KMS-11 (cell line): ENCODE results near the gene MYD88.

Source experiments
- H2AFZ ChIP-seq: fragments of 200-600 bp; sonication (generic); 2 replicates; pipeline ENCODE4 v1.6.1; 2016; ENCODE audit warnings: antibody characterized with exemption, mixed run types, low read depth
- H3K27ac ChIP-seq: fragments of 200-600 bp; sonication (generic); 2 replicates; pipeline ENCODE4 v1.6.1; 2016; ENCODE audit warnings: mild to moderate bottlenecking, mixed run types
- H3K27me3 ChIP-seq: fragments of 200-600 bp; sonication (generic); 2 replicates; pipeline ENCODE4 v1.6.1; 2017; ENCODE audit warnings: mild to moderate bottlenecking, low read depth, mixed run types, moderate library complexity; ENCODE audit not compliant: insufficient read depth
- H3K36me3 ChIP-seq: fragments of 200-600 bp; sonication (generic); 2 replicates; pipeline ENCODE4 v1.6.1; 2017; ENCODE audit warnings: mild to moderate bottlenecking, mixed run types; ENCODE audit not compliant: insufficient read depth
- H3K4me1 ChIP-seq: fragments of 200-600 bp; sonication (generic); 2 replicates; pipeline ENCODE4 v1.6.1; 2016; ENCODE audit warnings: mild to moderate bottlenecking, low read depth, mixed run types; ENCODE audit not compliant: poor library complexity, severe bottlenecking
- H3K4me2 ChIP-seq: fragments of 200-600 bp; sonication (generic); 2 replicates; pipeline ENCODE4 v1.7.0; 2016; ENCODE audit warnings: mild to moderate bottlenecking, mixed run types
- H3K4me3 ChIP-seq: fragments of 200-600 bp; sonication (generic); IDR thresholded peaks from 2 replicates; pipeline ENCODE4 v1.6.1; 2017; ENCODE audit warnings: low read depth, low read length, mixed read lengths; ENCODE audit not compliant: insufficient read depth
- H3K79me2 ChIP-seq: fragments of 200-600 bp; sonication (generic); 2 replicates; pipeline ENCODE4 v1.6.1; 2016; ENCODE audit warnings: low read depth, mixed run types; ENCODE audit not compliant: insufficient read depth
- H3K9ac ChIP-seq: fragments of 200-600 bp; sonication (generic); 2 replicates; pipeline ENCODE4 v1.6.1; 2016; ENCODE audit warnings: mild to moderate bottlenecking, mixed run types
- H4K20me1 ChIP-seq: fragments of 200-600 bp; sonication (generic); 2 replicates; pipeline ENCODE4 v1.6.1; 2016; ENCODE audit warnings: mild to moderate bottlenecking, mixed run types; ENCODE audit not compliant: insufficient read depth
- CTCF ChIP-seq: fragments of 200-600 bp; sonication (generic); conservative IDR thresholded peaks from 2 replicates; pipeline ENCODE4 v1.6.1; 2017; ENCODE audit warnings: low read depth, mild to moderate bottlenecking, antibody characterized with exemption, low read length, moderate library complexity, mixed read lengths

Gene MYD88

GRCh38 chr3:38114875-38115644, 23.4 kb upstream of the MYD88 start:
- H3K27me3 ChIP-seq: no peaks in the 10 kb centered on the region
- H3K27ac ChIP-seq: no peak overlapping the region
- no peak overlapping the region for H3K4me2 ChIP-seq
- no peaks in the 10 kb centered on the region for H3K36me3 ChIP-seq
- TF ChIP-seq CTCF: no peak
- no peaks in the 10 kb centered on the region for H3K79me2 ChIP-seq
- H3K4me1 ChIP-seq: no peaks in the 10 kb centered on the region
- H4K20me1 ChIP-seq: no peaks in the 10 kb centered on the region
- no peak overlapping the region for H3K4me3 ChIP-seq
- H2AFZ ChIP-seq: no peak overlapping the region
- no peak overlapping the region for H3K9ac ChIP-seq

- H4K20me1 ChIP-seq: no peaks in the 10 kb centered on the region
- no peak overlapping the region for H3K9ac ChIP-seq
- H3K4me3 ChIP-seq: no peak overlapping the region
- H3K4me2 ChIP-seq: no peak overlapping the region
- no peak overlapping the region for H3K27ac ChIP-seq
- no peak for TF ChIP-seq CTCF
- H3K79me2 ChIP-seq: no peaks in the 10 kb centered on the region
- no peak overlapping the region for H2AFZ ChIP-seq
- H3K27me3 ChIP-seq: no peaks in the 10 kb centered on the region
- no peaks in the 10 kb centered on the region for H3K4me1 ChIP-seq
- H3K36me3 ChIP-seq: no peaks in the 10 kb centered on the region
Measured at GRCh38 chr3:38115645-38116427, 22.6 kb upstream of the MYD88 start.

GRCh38 chr3:38116471-38117162, 21.8 kb upstream of the MYD88 start:
- Histone ChIP-seq H3K27ac (no peak overlapping the region), H3K4me2 (no peak overlapping the region), H2AFZ (no peak overlapping the region), H3K9ac (no peak overlapping the region), H3K4me1 (no peaks in the 10 kb centered on the region), H3K4me3 (no peak overlapping the region), H3K79me2 (no peaks in the 10 kb centered on the region), H3K27me3 (no peaks in the 10 kb centered on the region), H3K36me3 (no peaks in the 10 kb centered on the region), H4K20me1 (no peaks in the 10 kb centered on the region)
- no peak for TF ChIP-seq CTCF

- Histone ChIP-seq H3K9ac (no peak overlapping the region), H3K27ac (no peak overlapping the region), H4K20me1 (no peaks in the 10 kb centered on the region), H2AFZ (no peak overlapping the region), H3K4me2 (no peak overlapping the region), H3K79me2 (no peaks in the 10 kb centered on the region), H3K27me3 (no peaks in the 10 kb centered on the region), H3K36me3 (no peaks in the 10 kb centered on the region), H3K4me3 (no peak overlapping the region), H3K4me1 (no peaks in the 10 kb centered on the region)
- TF ChIP-seq CTCF: no peak
Measured at GRCh38 chr3:38117163-38117716, 21.2 kb upstream of the MYD88 start.
